Psoas muscle (tissue), 8 donors: ENCODE results near the gene USP28. TPM values are rescaled to one million over a fixed set of nuclear protein-coding genes. Genes with fewer than 3 reads are reported as not detected.

Source experiments
- ATAC-seq, 4 donors: fragments of 200-7000 bp; cut with Tn5 transposase; one replicate each; pipeline ENCODE4 v1.9.1; 2020; ENCODE audit warnings: moderate library complexity in 3 of 4, mild to moderate bottlenecking in 2 of 4
- DNase-seq, 2 donors: peaks; one replicate each; pipeline ENCODE4 v3.0.0-alpha.2; 2020
- H3K27ac ChIP-seq: fragments of 200-600 bp; one replicate; pipeline ENCODE4 v1.8.0; 2022
- H3K27me3 ChIP-seq, 3 donors: fragments of 200-600 bp in 1 of 3; one replicate each; pipeline versions ENCODE4 v1.6.1 to v1.8.0; 2013 to 2022; ENCODE audit warnings: low read length in 2 of 3, mild to moderate bottlenecking in 2 of 3, moderate library complexity in 1 of 3; ENCODE audit not compliant: insufficient read depth in 3 of 3
- H3K36me3 ChIP-seq, 2 donors: fragments of 200-600 bp in 1 of 2; one replicate each; pipeline versions ENCODE4 v1.6.1 to v1.8.0; 2013 to 2022; ENCODE audit warnings: low read depth in 1 of 2, mild to moderate bottlenecking in 1 of 2, moderate library complexity in 1 of 2; ENCODE audit not compliant: insufficient read depth in 1 of 2
- H3K4me1 ChIP-seq: fragments of 200-600 bp; one replicate; pipeline ENCODE4 v1.8.0; 2022
- H3K4me3 ChIP-seq: fragments of 200-600 bp; one replicate; pipeline ENCODE4 v1.8.0; 2022; ENCODE audit warnings: mild to moderate bottlenecking
- H3K9me3 ChIP-seq: fragments of 200-600 bp; one replicate; pipeline ENCODE4 v1.8.0; 2022
- CTCF ChIP-seq: fragments of 200-600 bp; IDR thresholded peaks from one replicate; pipeline ENCODE4 v1.8.0; 2022; ENCODE audit warnings: antibody characterized with exemption
- WGBS, 3 donors: extraction: QIAGEN DNeasy Blood & Tissue Kit; methylation state at CpG; one replicate each; pipeline versions ENCODE4 v1.1.6 to v1.1.7; 2013; 5-methylcytosine and 5-hydroxymethylcytosine counted together
- intact Hi-C, 2 donors: fragments of 100-400 bp; cut with DNase I; formaldehyde crosslinking; loops; one replicate each; pipeline versions ENCODE4 v1.11.0 to v1.14.2; 2022
- polyA plus RNA-seq, 3 donors: library from polyadenylated mRNA; stranded (reverse); fragments of 200-250 nt; gene quantifications; one replicate each; pipeline ENCODE4 v1.2.3, GENCODE V29; 2013
- total RNA-seq, 4 donors: library from RNA; stranded (reverse); fragmentation: NEBNext Ultra II Directional in 2 of 4; extraction: Animal tissue kit (Norgen Biotek cat#: 25700) in 2 of 4; gene quantifications; one replicate each; pipeline versions ENCODE4 v1.2.1 to v1.2.4, GENCODE V29; 2021 to 2023
- donor health status: healthy with polysubstance abuse.
- donor health status: DM: no; HTN: no; CAD: no; lungs with moderate emphysema.
- donor health status: Bipolar disorder and iron deficiency.
- donor health status: healthy.
- donor health status: DM: yes; HTN: yes; CAD: no.
- donor health status: DM: no; HTN: no; CAD: no.
- donor health status: DM: no; HTN: no; CAD: no.
- donor health status: DM: yes; HTN: yes; CAD: no.

USP28 gene
- total and polyA plus RNA-seq, 7 donors, result 35.4 to 224 (median 112) TPM

- no peak overlapping the region for H3K4me3 ChIP-seq
- H3K4me1 ChIP-seq, result no peaks in the 10 kb centered on the region
- TF ChIP-seq CTCF, result no peak
- intact Hi-C loops, result loop anchor here in 1 of 2 donors (5.0 kb wide), 1 partner anchor 1912 kb away; no protein-coding TSS in a partner anchor
- no peaks in the 10 kb centered on the region for H3K9me3 ChIP-seq
- WGBS, 3 donors, result 91 to 98% (median 93%) methylated on average over 6 of the region's 6 CpGs
- DNase-seq (no peak), ATAC-seq (peak in 1 of 4 donors; percentile 21)
- peaks cover 10 to 69% of the 10 kb centered on the region in 2 donors for H3K36me3 ChIP-seq
- H3K27ac ChIP-seq, result no peak overlapping the region
- no peaks in the 10 kb centered on the region for H3K27me3 ChIP-seq
Measured at GRCh38 chr11:113839842-113840241, 35.5 kb downstream of the USP28 start.

- no peaks in the 10 kb centered on the region for H3K9me3 ChIP-seq
- 87 to 98% (median 93%) methylated on average over 2 of the region's 2 CpGs for WGBS, 3 donors
- H3K36me3 ChIP-seq, result peaks cover 16 to 88% of the 10 kb centered on the region in 2 donors
- TF ChIP-seq CTCF, result no peak
- H3K27me3 ChIP-seq, result no peaks in the 10 kb centered on the region
- no peaks in the 10 kb centered on the region for H3K4me1 ChIP-seq
- H3K27ac ChIP-seq, result no peak overlapping the region
- intact Hi-C loops, result loop anchor here in 1 of 2 donors (5.0 kb wide), 1 partner anchor 1914 kb away; no protein-coding TSS in a partner anchor
- H3K4me3 ChIP-seq, result no peak overlapping the region
- DNase-seq, result no peak
- no peak for ATAC-seq
Measured at GRCh38 chr11:113838005-113838404, 37.4 kb downstream of the USP28 start.

- Histone ChIP-seq H3K27me3 (no peaks in the 10 kb centered on the region), H3K27ac (no peak overlapping the region), H3K36me3 (peaks cover 21 to 99% of the 10 kb centered on the region in 2 donors), H3K9me3 (no peaks in the 10 kb centered on the region), H3K4me1 (no peaks in the 10 kb centered on the region), H3K4me3 (no peak overlapping the region)
- DNase-seq (no peak), ATAC-seq (peak in 2 of 4 donors; percentile 46 to 51)
- intact Hi-C loops, result loop anchor here in 1 of 2 donors (5.0 kb wide), 1 partner anchor 1917 kb away; no protein-coding TSS in a partner anchor
- no peak for TF ChIP-seq CTCF
- 71 to 82% (median 78%) methylated on average over 4 of the region's 4 CpGs for WGBS, 3 donors
Measured at GRCh38 chr11:113835306-113835705, 40.1 kb downstream of the USP28 start.

GRCh38 chr11:113833151-113833550 lies 42.2 kb downstream of the USP28 start:
- intact Hi-C loops, result loop anchor here in 1 of 2 donors (5.0 kb wide), 1 partner anchor 36 kb away; no protein-coding TSS in a partner anchor
- DNase-seq (no peak), ATAC-seq (no peak)
- Histone ChIP-seq H3K9me3 (no peaks in the 10 kb centered on the region), H3K36me3 (peaks cover 11 to 99% of the 10 kb centered on the region in 2 donors), H3K27ac (no peak overlapping the region), H3K4me1 (no peaks in the 10 kb centered on the region), H3K27me3 (no peaks in the 10 kb centered on the region), H3K4me3 (no peak overlapping the region)
- WGBS, 3 donors, result 79 to 89% (median 80%) methylated on average over 8 of the region's 8 CpGs
- no peak for TF ChIP-seq CTCF

GRCh38 chr11:113831314-113831713 lies 44.1 kb downstream of the USP28 start:
- DNase-seq, result no peak
- no peak for ATAC-seq
- no peak overlapping the region for H3K4me3 ChIP-seq
- no peak for TF ChIP-seq CTCF
- no peaks in the 10 kb centered on the region for H3K9me3 ChIP-seq
- H3K4me1 ChIP-seq, result no peaks in the 10 kb centered on the region
- H3K27ac ChIP-seq, result no peak overlapping the region
- intact Hi-C loops, result loop anchor here in 1 of 2 donors (5.0 kb wide), 1 partner anchor 34 kb away; no protein-coding TSS in a partner anchor
- peaks cover 11 to 100% of the 10 kb centered on the region in 2 donors for H3K36me3 ChIP-seq
- 90 to 92% (median 90%) methylated on average over 4 of the region's 4 CpGs for WGBS, 3 donors
- H3K27me3 ChIP-seq, result no peaks in the 10 kb centered on the region
